H1 (cell line): ENCODE results near the gene TNIP3. TPM values are rescaled to one million over a fixed set of nuclear protein-coding genes. Genes with fewer than 3 reads are reported as not detected.

Experiments used
- CTCF ChIA-PET: fragments of 300-600 bp; sonication (Branson Sonifier 250); formaldehyde crosslinking; loops from one replicate; lab custom pipeline; 2021; ENCODE audit not compliant: partially characterized antibody; lab: Charles Lee
- POLR2A ChIA-PET: fragments of 300-600 bp; sonication (Branson Sonifier 250); formaldehyde crosslinking; loops from one replicate; lab custom pipeline; 2021; ENCODE audit warnings: inconsistent platforms; ENCODE audit not compliant: partially characterized antibody; lab: Charles Lee
- DNase-seq, 2 experiments: peaks; one replicate each; pipeline versions ENCODE4 v3.0.0 to v3.0.0-alpha.2; 2010 to 2022; ENCODE audit warnings: low spot score in 2 of 2, low read depth in 1 of 2, mixed read lengths in 1 of 2
- FAIRE-seq: peaks from 2 replicates; lab custom pipeline; 2011; peaks lifted over from hg19 to GRCh38; lab: Jason Lieb, UNC
- H2AFZ ChIP-seq: 2 replicates; pipeline ENCODE4 v1.8.1; 2012; ENCODE audit warnings: low read length, inconsistent platforms
- H2AK5ac ChIP-seq: 2 replicates; pipeline ENCODE4 v1.6.1; 2013; ENCODE audit warnings: low read depth, low read length
- H2BK120ac ChIP-seq: replicated peaks from 2 replicates; pipeline ENCODE3; 2013; ENCODE audit warnings: low read depth, low read length, inconsistent platforms
- H2BK12ac ChIP-seq: 2 replicates; pipeline ENCODE4 v1.6.1; 2013; ENCODE audit warnings: low read depth, low read length
- H2BK15ac ChIP-seq: 2 replicates; pipeline ENCODE4 v1.6.1; 2013; ENCODE audit warnings: low read length
- H2BK20ac ChIP-seq: 2 replicates; pipeline ENCODE4 v1.6.1; 2013; ENCODE audit warnings: low read length
- H2BK5ac ChIP-seq: 2 replicates; pipeline ENCODE4 v1.6.1; 2013; ENCODE audit warnings: low read depth, low read length
- H3K14ac ChIP-seq: 2 replicates; pipeline ENCODE4 v1.6.1; 2013; ENCODE audit warnings: inconsistent platforms; ENCODE audit not compliant: insufficient read length
- H3K18ac ChIP-seq: 2 replicates; pipeline ENCODE4 v1.6.1; 2013; ENCODE audit warnings: low read length; ENCODE audit errors: extremely low read depth
- H3K23ac ChIP-seq: 2 replicates; pipeline ENCODE4 v1.6.1; 2013; ENCODE audit warnings: inconsistent platforms; ENCODE audit not compliant: insufficient read length
- H3K23me2 ChIP-seq: 2 replicates; pipeline ENCODE4 v1.6.1; 2013; ENCODE audit warnings: low read depth, low read length
- H3K27ac ChIP-seq: 2 replicates; pipeline ENCODE4 v1.6.1; 2011; ENCODE audit warnings: low read depth, low read length, inconsistent platforms
- H3K27me3 ChIP-seq, 4 experiments: replicated peaks in 1 of 4; 1 replicate in 1 of 4; 2 replicates in 3 of 4; pipeline versions ENCODE4 v1.6.1 to v1.8.1; 2011 to 2013; ENCODE audit warnings: low read length in 3 of 4, mild to moderate bottlenecking in 3 of 4, inconsistent platforms in 2 of 4, mixed read lengths in 2 of 4, moderate library complexity in 1 of 4; ENCODE audit not compliant: control insufficient read depth in 3 of 4, insufficient read depth in 3 of 4; ENCODE audit errors: extremely low read depth in 1 of 4
- H3K36me3 ChIP-seq, 4 experiments: 2 replicates each; pipeline versions ENCODE4 v1.6.1 to v1.8.1; 2011 to 2013; ENCODE audit warnings: mild to moderate bottlenecking in 4 of 4, low read length in 3 of 4, moderate library complexity in 2 of 4, control low read depth in 1 of 4, inconsistent platforms in 1 of 4; ENCODE audit not compliant: insufficient read depth in 4 of 4, control insufficient read depth in 2 of 4
- H3K4ac ChIP-seq: replicated peaks from 2 replicates; pipeline ENCODE3; 2013; ENCODE audit warnings: low read length, low read depth, mixed read lengths, inconsistent platforms; ENCODE audit not compliant: insufficient read length
- H3K4me1 ChIP-seq, 4 experiments: replicated peaks in 1 of 4; 1 replicate in 1 of 4; 2 replicates in 3 of 4; pipeline versions ENCODE4 v1.6.1 to v1.8.1; 2011 to 2013; ENCODE audit warnings: low read length in 3 of 4, inconsistent platforms in 2 of 4, mixed read lengths in 1 of 4; ENCODE audit not compliant: insufficient read depth in 4 of 4, control insufficient read depth in 3 of 4
- H3K4me2 ChIP-seq, 2 experiments: 2 replicates each; pipeline versions ENCODE4 v1.6.1 to v1.8.1; 2011 to 2013; ENCODE audit warnings: low read depth in 2 of 2, low read length in 2 of 2, control low read depth in 1 of 2, inconsistent platforms in 1 of 2, mild to moderate bottlenecking in 1 of 2; ENCODE audit not compliant: insufficient read depth in 1 of 2
- H3K4me3 ChIP-seq, 4 experiments: fragments of 200-600, 300-600 bp in 1 of 4; sonication (generic), shearing (Covaris generic), sonication (Bioruptor Twin) in 1 of 4; 2 replicates each; pipeline versions ENCODE4 v1.5.1 to v1.8.1; 2011 to 2016; ENCODE audit warnings: low read length in 4 of 4, low read depth in 3 of 4, control low read depth in 2 of 4, inconsistent platforms in 2 of 4, mild to moderate bottlenecking in 2 of 4, mixed read lengths in 1 of 4, moderate library complexity in 1 of 4; ENCODE audit not compliant: insufficient read depth in 2 of 4; ENCODE audit errors: extremely low read depth in 1 of 4
- H3K56ac ChIP-seq: replicated peaks from 2 replicates; pipeline ENCODE3; 2013; ENCODE audit warnings: low read depth, mild to moderate bottlenecking, mixed read lengths, low read length, inconsistent platforms; ENCODE audit not compliant: insufficient read length
- H3K79me1 ChIP-seq: 2 replicates; pipeline ENCODE4 v1.6.1; 2013; ENCODE audit warnings: low read depth, low read length, control low read depth
- H3K79me2 ChIP-seq, 2 experiments: 2 replicates each; pipeline versions ENCODE4 v1.6.1 to v1.8.1; 2012 to 2013; ENCODE audit warnings: low read length in 2 of 2, mild to moderate bottlenecking in 2 of 2, inconsistent platforms in 1 of 2; ENCODE audit not compliant: insufficient read depth in 2 of 2, control insufficient read depth in 1 of 2
- H3K9ac ChIP-seq, 4 experiments: replicated peaks in 1 of 4; 1 replicate in 1 of 4; 2 replicates in 3 of 4; pipeline versions ENCODE4 v1.6.1 to v1.8.1; 2011 to 2013; ENCODE audit warnings: low read depth in 3 of 4, low read length in 3 of 4, control low read depth in 2 of 4, mild to moderate bottlenecking in 2 of 4, moderate library complexity in 2 of 4, inconsistent platforms in 1 of 4; ENCODE audit errors: extremely low read depth in 1 of 4
- H3K9me3 ChIP-seq, 2 experiments: 2 replicates each; pipeline versions ENCODE4 v1.6.1 to v1.8.1; 2012 to 2013; ENCODE audit warnings: mild to moderate bottlenecking in 2 of 2, moderate library complexity in 2 of 2, control low read depth in 1 of 2, inconsistent platforms in 1 of 2, low read depth in 1 of 2, low read length in 1 of 2, mixed read lengths in 1 of 2; ENCODE audit not compliant: insufficient read depth in 2 of 2
- H4K20me1 ChIP-seq, 2 experiments: replicated peaks in 1 of 2; 2 replicates each; pipeline versions ENCODE3 to v1.8.1; 2011 to 2013; ENCODE audit warnings: inconsistent platforms in 2 of 2, low read length in 2 of 2, mild to moderate bottlenecking in 1 of 2; ENCODE audit not compliant: insufficient read depth in 2 of 2, control insufficient read depth in 1 of 2
- H4K5ac ChIP-seq: 2 replicates; pipeline ENCODE4 v1.6.1; 2013; ENCODE audit warnings: low read length, low read depth, mixed read lengths, inconsistent platforms; ENCODE audit not compliant: insufficient read length
- H4K8ac ChIP-seq: 2 replicates; pipeline ENCODE4 v1.8.0; 2013; ENCODE audit warnings: mild to moderate bottlenecking, moderate library complexity, low read length, inconsistent platforms; ENCODE audit not compliant: insufficient read depth; ENCODE audit errors: extremely low read depth
- H4K91ac ChIP-seq: replicated peaks from 2 replicates; pipeline ENCODE3; 2013; ENCODE audit warnings: low read length, mixed read lengths, inconsistent platforms; ENCODE audit not compliant: insufficient read length
- ASH2L ChIP-seq: fragments of 200-600, 300-600 bp; sonication (generic); IDR thresholded peaks from one replicate; pipeline ENCODE4 v1.7.1; 2017; ENCODE audit warnings: low read length
- BACH1 ChIP-seq: IDR thresholded peaks from 2 replicates; pipeline ENCODE4 v1.6.1; 2012; ENCODE audit warnings: low read length, improper control_type of control experiment
- CHD1 ChIP-seq: IDR thresholded peaks from 2 replicates; pipeline ENCODE4 v1.6.1; 2012; ENCODE audit warnings: low read depth, low read length, improper control_type of control experiment
- CTCF ChIP-seq, 3 experiments: IDR thresholded peaks; 1 replicate in 2 of 3; 2 replicates in 1 of 3; pipeline versions ENCODE4 v1.5.1 to v1.6.1; 2011; ENCODE audit warnings: low read length in 3 of 3, mild to moderate bottlenecking in 3 of 3, inconsistent platforms in 2 of 3, low read depth in 1 of 3, moderate library complexity in 1 of 3; ENCODE audit not compliant: insufficient read depth in 1 of 3; ENCODE audit errors: control extremely low read depth in 1 of 3
- EZH2 ChIP-seq: fragments of 200-600 bp; sonication (generic); IDR thresholded peaks from 2 replicates; pipeline ENCODE4 v1.7.1; 2012; ENCODE audit warnings: low read depth, mild to moderate bottlenecking, moderate library complexity, low read length, inconsistent platforms; ENCODE audit not compliant: severe bottlenecking
- RBBP5 ChIP-seq: IDR thresholded peaks from 2 replicates; pipeline ENCODE4 v1.7.1; 2012; ENCODE audit warnings: low read depth, mild to moderate bottlenecking, inconsistent platforms, low read length, moderate library complexity, borderline replicate concordance
- SP4 ChIP-seq: IDR thresholded peaks from 2 replicates; pipeline ENCODE4 v1.6.1; 2012; ENCODE audit warnings: low read length, inconsistent platforms
- SUZ12 ChIP-seq: fragments of 200-600 bp; sonication (generic); IDR thresholded peaks from 2 replicates; pipeline ENCODE4 v1.6.1; 2012; ENCODE audit warnings: mild to moderate bottlenecking, inconsistent platforms, low read length, moderate library complexity, mixed read lengths
- TBP ChIP-seq: IDR thresholded peaks from 2 replicates; pipeline ENCODE4 v1.6.1; 2011; ENCODE audit warnings: low read depth, low read length, improper control_type of control experiment
- TEAD4 ChIP-seq: IDR thresholded peaks from 2 replicates; pipeline ENCODE4 v1.6.1; 2012; ENCODE audit warnings: low read depth, low read length, inconsistent platforms, mixed read lengths
- WGBS, 2 experiments: shearing (Covaris generic) in 1 of 2; methylation state at CpG; one replicate each; pipeline versions ENCODE4 v1.1.6 to v1.1.7; 2013 to 2015; ENCODE audit warnings: low lambda C conversion rate in 2 of 2, mixed read lengths in 2 of 2, inconsistent platforms in 1 of 2, low coverage in 1 of 2, missing lambda C conversion rate in 1 of 2; ENCODE audit not compliant: insufficient replicate concordance in 2 of 2, insufficient coverage in 1 of 2, insufficient read length in 1 of 2; ENCODE audit errors: extremely low coverage in 1 of 2, missing lambda C conversion rate in 1 of 2; 5-methylcytosine and 5-hydroxymethylcytosine counted together
- polyA plus RNA-seq, 7 experiments: library from polyadenylated mRNA; depleted of rRNA in 3 of 7; stranded (reverse) in 5 of 7; unstranded in 2 of 7; fragments of >200 nt in 5 of 7; fragments of 200-250 nt in 2 of 7; gene quantifications; 1 replicate in 5 of 7; 2 replicates in 1 of 7; 4 replicates in 1 of 7; pipeline versions ENCODE4 v1.2.1 to v1.2.3, GENCODE V29; 2011 to 2013; ENCODE audit warnings: missing spikeins in 2 of 7, mixed read lengths in 2 of 7
- total RNA-seq: library from RNA; stranded (reverse); fragmentation: NEBNext Ultra II Directional; extraction: Animal tissue kit (Norgen Biotek cat#: 25700); gene quantifications from 2 replicates; pipeline ENCODE4 v1.2.1, GENCODE V29; 2021

The TNIP3 gene
- total and polyA plus RNA-seq, 2 of the 8 experiments (the other 6 are each of a cell fraction or from before 2014, with no cell fraction given), result not detected

- Histone ChIP-seq H3K9ac (no peak overlapping the region), H3K23ac (no peak overlapping the region), H4K8ac (no peak overlapping the region), H3K4ac (no peak overlapping the region), H3K4me1 (no peaks in the 10 kb centered on the region; a peak in 1 of 7 replicates)
- 91% methylated on average over 1 of the region's 1 CpG; no CpG with 5 or more reads in 1 of the 2 experiments for WGBS, 2 experiments
- POLR2A ChIA-PET, result no interaction called here
- TF ChIP-seq TBP (no peak), SUZ12 (no peak), RBBP5 (no peak), CHD1 (no peak), BACH1 (no peak), CTCF (IDR thresholded peaks at IDR 0.05; ENCODE audit: control extremely low read depth in 1 of 3, insufficient read depth in 1 of 3, low read depth in 1 of 3, low read length in 3 of 3) (no peak), ASH2L (no peak), SP4 (no peak), TEAD4 (no peak), EZH2 (no peak)
- TF ChIP-seq, all 59 proteins: peak for 0
- Histone ChIP-seq H3K27me3 (no peaks in the 10 kb centered on the region), H2BK15ac (no peak overlapping the region), H3K79me1 (no peaks in the 10 kb centered on the region), H2BK5ac (no peak overlapping the region), H2AK5ac (no peak overlapping the region), H3K36me3 (no peaks in the 10 kb centered on the region), H3K4me3 (no peak overlapping the region), H4K20me1 (no peaks in the 10 kb centered on the region), H4K5ac (no peak overlapping the region), H3K9me3 (peaks cover 0 to 4% of the 10 kb centered on the region in 2 experiments; a peak in 1 of 4 replicates), H2BK12ac (no peak overlapping the region), H3K23me2 (no peaks in the 10 kb centered on the region), H3K79me2 (no peaks in the 10 kb centered on the region), H3K56ac (no peak overlapping the region), H4K91ac (no peak overlapping the region), H2BK20ac (no peak overlapping the region), H3K14ac (no peak overlapping the region), H2BK120ac (no peak overlapping the region), H2AFZ (no peak overlapping the region), H3K18ac (no peak overlapping the region), H3K27ac (no peak overlapping the region), H3K4me2 (no peak overlapping the region)
- DNase-seq, result no peak
- CTCF ChIA-PET, result interaction anchor here (0.6 to 3.2 kb wide), 2 partner anchors 8 to 100 kb away, joined by 3 to 22 read pairs; no protein-coding TSS in a partner anchor
- FAIRE-seq, result no peak
Observed at GRCh38 chr4:121183989-121184388, 19.9 kb upstream of the TNIP3 start.
